Ectodermal cell (in vitro differentiated cells): ENCODE results near the gene TMEM145.
"Not testable (repeated sequence)": the region's sequence is repeated elsewhere in the genome, so short reads cannot be mapped to it uniquely, and the experiment has no call there.

Source experiments
- H3K27ac ChIP-seq: 2 replicates; pipeline ENCODE4 v1.7.0; 2013; ENCODE audit warnings: mild to moderate bottlenecking, low read depth, low read length; ENCODE audit not compliant: insufficient read depth, poor library complexity, severe bottlenecking
- H3K27me3 ChIP-seq: 2 replicates; pipeline ENCODE4 v1.7.0; 2013; ENCODE audit warnings: mild to moderate bottlenecking, low read length; ENCODE audit not compliant: insufficient read depth, control insufficient read depth, poor library complexity, severe bottlenecking
- H3K36me3 ChIP-seq: one replicate; pipeline ENCODE4 v1.7.0; 2013; ENCODE audit warnings: low read length; ENCODE audit not compliant: control insufficient read depth, insufficient read depth
- H3K4me1 ChIP-seq: one replicate; pipeline ENCODE4 v1.7.0; 2013; ENCODE audit warnings: low read length; ENCODE audit not compliant: control insufficient read depth, insufficient read depth
- H3K4me3 ChIP-seq: 2 replicates; pipeline ENCODE4 v1.7.0; 2013; ENCODE audit warnings: low read depth, low read length, control low read depth; ENCODE audit not compliant: insufficient read depth
- H3K9me3 ChIP-seq: 2 replicates; pipeline ENCODE4 v1.7.0; 2013; ENCODE audit warnings: mild to moderate bottlenecking, low read length, moderate library complexity; ENCODE audit not compliant: control insufficient read depth
- WGBS, 2 experiments: methylation state at CpG; one replicate each; pipeline ENCODE4 v1.1.7; 2013; ENCODE audit warnings: missing lambda C conversion rate in 2 of 2; 5-methylcytosine and 5-hydroxymethylcytosine counted together

TMEM145 gene

GRCh38 chr19:42334697-42335373 lies 21.7 kb downstream of the TMEM145 start:
- H3K9me3 ChIP-seq = no peaks in the 10 kb centered on the region
- H3K4me1 ChIP-seq = no peaks in the 10 kb centered on the region
- H3K36me3 ChIP-seq = peaks cover 3% of the 10 kb centered on the region
- H3K27me3 ChIP-seq = no peaks in the 10 kb centered on the region
- no peak overlapping the region for H3K27ac ChIP-seq
- 94 to 96% methylated on average over 13 of the region's 13 CpGs for WGBS, 2 experiments
- no peak overlapping the region for H3K4me3 ChIP-seq

GRCh38 chr19:42335374-42335936 lies 22.3 kb downstream of the TMEM145 start:
- Histone ChIP-seq H3K36me3 (peaks cover 3% of the 10 kb centered on the region), H3K4me1 (no peaks in the 10 kb centered on the region), H3K9me3 (no peaks in the 10 kb centered on the region), H3K4me3 (no peak overlapping the region), H3K27me3 (no peaks in the 10 kb centered on the region), H3K27ac (no peak overlapping the region)
- WGBS, 2 experiments = 92% methylated on average over 7 of the region's 7 CpGs

- Histone ChIP-seq H3K9me3 (no peaks in the 10 kb centered on the region), H3K4me3 (no peak overlapping the region), H3K4me1 (no peaks in the 10 kb centered on the region), H3K27me3 (no peaks in the 10 kb centered on the region), H3K27ac (no peak overlapping the region), H3K36me3 (peaks cover 3% of the 10 kb centered on the region)
- WGBS, 2 experiments = 95% methylated on average over 19 of the region's 19 CpGs
Measured at GRCh38 chr19:42335971-42336370, 22.9 kb downstream of the TMEM145 start.

GRCh38 chr19:42339126-42339860 lies 26.2 kb downstream of the TMEM145 start:
- not testable (repeated sequence) for H3K4me1 ChIP-seq, H3K9me3 ChIP-seq, H3K27ac ChIP-seq, H3K4me3 ChIP-seq, H3K36me3 ChIP-seq, H3K27me3 ChIP-seq
- 93 to 94% methylated on average over 7 of the region's 7 CpGs for WGBS, 2 experiments

- H3K27ac ChIP-seq, H3K4me3 ChIP-seq, H3K9me3 ChIP-seq, H3K36me3 ChIP-seq, H3K4me1 ChIP-seq, H3K27me3 ChIP-seq: not testable (repeated sequence)
- WGBS, 2 experiments = 94 to 98% methylated on average over 4 of the region's 4 CpGs
Measured at GRCh38 chr19:42339922-42340321, 26.8 kb downstream of the TMEM145 start.

- H3K4me3 ChIP-seq = no peak overlapping the region
- no peaks in the 10 kb centered on the region for H3K4me1 ChIP-seq
- WGBS, 2 experiments = 90 to 91% methylated on average over 17 of the region's 17 CpGs
- H3K27ac ChIP-seq = no peak overlapping the region
- H3K36me3 ChIP-seq = no peaks in the 10 kb centered on the region
- no peaks in the 10 kb centered on the region for H3K9me3 ChIP-seq
- H3K27me3 ChIP-seq = no peaks in the 10 kb centered on the region
Measured at GRCh38 chr19:42343344-42344110, 30.4 kb downstream of the TMEM145 start.

GRCh38 chr19:42344336-42344893 lies 31.3 kb downstream of the TMEM145 start:
- H3K9me3 ChIP-seq = no peaks in the 10 kb centered on the region
- no peak overlapping the region for H3K4me3 ChIP-seq
- WGBS, 2 experiments = 95 to 96% methylated on average over 17 to 18 of the region's 18 CpGs
- H3K27ac ChIP-seq = no peak overlapping the region
- H3K36me3 ChIP-seq = no peaks in the 10 kb centered on the region
- no peaks in the 10 kb centered on the region for H3K27me3 ChIP-seq
- no peaks in the 10 kb centered on the region for H3K4me1 ChIP-seq

GRCh38 chr19:42345191-42345812 lies 32.2 kb downstream of the TMEM145 start:
- H3K9me3 ChIP-seq = no peaks in the 10 kb centered on the region
- no peaks in the 10 kb centered on the region for H3K4me1 ChIP-seq
- no peaks in the 10 kb centered on the region for H3K27me3 ChIP-seq
- WGBS, 2 experiments = 86 to 93% methylated on average over 4 to 6 of the region's 6 CpGs
- H3K36me3 ChIP-seq = no peaks in the 10 kb centered on the region
- H3K4me3 ChIP-seq = no peak overlapping the region
- H3K27ac ChIP-seq = no peak overlapping the region

- Histone ChIP-seq H3K36me3 (no peaks in the 10 kb centered on the region), H3K9me3 (no peaks in the 10 kb centered on the region), H3K27ac (no peak overlapping the region), H3K4me3 (no peak overlapping the region), H3K4me1 (peaks cover 6% of the 10 kb centered on the region), H3K27me3 (no peaks in the 10 kb centered on the region)
- 95% methylated on average over 14 of the region's 14 CpGs for WGBS, 2 experiments
Measured at GRCh38 chr19:42348211-42348610, 35.1 kb downstream of the TMEM145 start.
